A673 (cell line): ENCODE measurements around the gene PRIMA1.

Experiments
- EZH2 ChIP-seq: fragments of 200-600 bp; sonication (generic); IDR thresholded peaks from 2 replicates; pipeline ENCODE4 v1.6.1; 2017; ENCODE audit warnings: borderline replicate concordance, low read depth, mild to moderate bottlenecking, mixed read lengths, antibody characterized with exemption, low read length; ENCODE audit not compliant: poor library complexity, severe bottlenecking
- TF ChIP-seq, protein P1 (sequence below): fragments of 300-800, 200-600 bp; sonication (generic); conservative IDR thresholded peaks from 2 replicates; pipeline ENCODE4 v1.5.1; 2017; ENCODE audit warnings: low read depth, mild to moderate bottlenecking, antibody characterized with exemption, low read length, moderate library complexity, mixed read lengths

DNA sequence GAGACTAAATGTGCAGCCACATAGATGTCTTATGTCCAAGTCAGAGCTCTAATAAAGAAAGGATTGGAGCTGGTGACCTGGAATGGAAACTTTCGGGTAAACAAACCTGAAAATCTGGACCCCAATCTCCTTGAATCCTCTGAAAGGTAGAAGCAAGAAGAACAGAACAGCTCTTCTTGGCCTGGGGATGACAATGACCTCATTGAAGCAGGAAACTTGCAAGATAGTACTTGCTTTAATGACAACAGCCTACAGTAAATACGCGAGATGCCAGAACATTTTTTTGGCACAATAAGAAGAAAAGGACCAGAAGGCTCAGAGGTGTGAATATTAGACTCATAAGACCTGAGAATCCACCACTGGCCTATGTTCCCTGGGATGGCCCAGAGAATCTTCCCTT lies 4.1 kb upstream of the PRIMA1 start:
- no peak for TF ChIP-seq EZH2
- TF ChIP-seq, protein P1, sequence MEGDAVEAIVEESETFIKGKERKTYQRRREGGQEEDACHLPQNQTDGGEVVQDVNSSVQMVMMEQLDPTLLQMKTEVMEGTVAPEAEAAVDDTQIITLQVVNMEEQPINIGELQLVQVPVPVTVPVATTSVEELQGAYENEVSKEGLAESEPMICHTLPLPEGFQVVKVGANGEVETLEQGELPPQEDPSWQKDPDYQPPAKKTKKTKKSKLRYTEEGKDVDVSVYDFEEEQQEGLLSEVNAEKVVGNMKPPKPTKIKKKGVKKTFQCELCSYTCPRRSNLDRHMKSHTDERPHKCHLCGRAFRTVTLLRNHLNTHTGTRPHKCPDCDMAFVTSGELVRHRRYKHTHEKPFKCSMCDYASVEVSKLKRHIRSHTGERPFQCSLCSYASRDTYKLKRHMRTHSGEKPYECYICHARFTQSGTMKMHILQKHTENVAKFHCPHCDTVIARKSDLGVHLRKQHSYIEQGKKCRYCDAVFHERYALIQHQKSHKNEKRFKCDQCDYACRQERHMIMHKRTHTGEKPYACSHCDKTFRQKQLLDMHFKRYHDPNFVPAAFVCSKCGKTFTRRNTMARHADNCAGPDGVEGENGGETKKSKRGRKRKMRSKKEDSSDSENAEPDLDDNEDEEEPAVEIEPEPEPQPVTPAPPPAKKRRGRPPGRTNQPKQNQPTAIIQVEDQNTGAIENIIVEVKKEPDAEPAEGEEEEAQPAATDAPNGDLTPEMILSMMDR = no peak
